Peyer's patch (tissue), 4 donors: ENCODE data around the gene LRP4.

ENCODE experiments used
- CTCF ChIP-seq, 6 experiments: fragments of 450-650 bp in 4 of 6; fragments of 200-600 bp in 2 of 6; sonication (generic) in 1 of 6; IDR thresholded peaks; one replicate each; pipeline ENCODE4 v1.5.1; 2017 to 2019; ENCODE audit warnings: antibody characterized with exemption in 6 of 6, mild to moderate bottlenecking in 3 of 6, moderate library complexity in 1 of 6
- POLR2A ChIP-seq, 2 donors: fragments of 450-650 bp; IDR thresholded peaks; one replicate each; pipeline ENCODE4 v1.5.1; 2017; ENCODE audit warnings: antibody characterized with exemption in 2 of 2, mild to moderate bottlenecking in 2 of 2, moderate library complexity in 2 of 2

- no peak for TF ChIP-seq POLR2A (IDR thresholded peaks at IDR 0.05)
- TF ChIP-seq CTCF (IDR thresholded peaks at IDR 0.05) = no peak
Observed at GRCh38 chr11:46963844-46964243, 45.5 kb upstream of the LRP4 start.
